HG02840 (cell line): ENCODE results near the gene SPIN4.
"Not testable (repeated sequence)": the region's sequence is repeated elsewhere in the genome, so short reads cannot be mapped to it uniquely, and the experiment has no call there.

Source experiments
- ATAC-seq: cut with Tn5 transposase; IDR thresholded peaks from one replicate; pipeline ENCODE4 v1.9.1; 2021; ENCODE audit warnings: mild to moderate bottlenecking, moderate library complexity, moderate number of reproducible peaks; ENCODE audit not compliant: unreplicated experiment, low FRiP score

SPIN4 gene

DNA sequence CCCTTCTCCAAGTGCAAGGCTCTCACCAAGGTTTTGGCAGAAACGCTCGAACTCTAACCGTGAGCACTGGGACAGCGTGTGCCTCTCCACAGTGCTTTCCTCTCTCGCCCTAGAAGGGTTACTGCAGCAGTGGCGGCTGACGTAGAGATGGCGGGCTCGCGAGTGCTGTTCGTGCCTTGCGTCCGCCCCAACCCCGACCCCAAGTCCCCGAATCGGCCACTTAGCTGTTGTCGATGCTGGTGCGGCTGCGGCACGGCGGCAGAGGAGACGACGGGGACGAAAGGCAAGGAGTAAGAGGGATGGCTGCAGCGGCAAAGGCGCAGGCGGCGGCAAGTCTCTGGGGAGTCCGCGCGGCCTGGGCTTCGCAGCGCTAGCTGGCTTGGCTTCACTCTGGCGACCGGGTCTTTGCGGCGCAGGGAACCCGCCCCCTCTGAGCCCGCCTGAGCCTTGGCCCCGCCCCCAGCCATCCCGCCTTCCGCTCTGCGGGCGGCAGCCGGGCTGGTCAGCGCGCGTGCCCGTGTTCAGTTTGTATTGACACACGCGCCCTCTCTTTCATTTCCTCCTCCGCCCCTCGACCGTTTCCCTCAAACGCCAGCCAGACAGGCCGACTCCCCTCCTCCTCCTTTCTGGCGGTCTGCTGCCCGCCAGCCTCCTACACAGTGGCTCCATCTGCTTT is at the start of gene SPIN4:
Gene SPIN4, minus strand, starts transcription at position 392 of the 676 bp plus-strand sequence. CDS start 513 bp downstream, outside the sequence.
- ATAC-seq = peak; percentile 95

DNA sequence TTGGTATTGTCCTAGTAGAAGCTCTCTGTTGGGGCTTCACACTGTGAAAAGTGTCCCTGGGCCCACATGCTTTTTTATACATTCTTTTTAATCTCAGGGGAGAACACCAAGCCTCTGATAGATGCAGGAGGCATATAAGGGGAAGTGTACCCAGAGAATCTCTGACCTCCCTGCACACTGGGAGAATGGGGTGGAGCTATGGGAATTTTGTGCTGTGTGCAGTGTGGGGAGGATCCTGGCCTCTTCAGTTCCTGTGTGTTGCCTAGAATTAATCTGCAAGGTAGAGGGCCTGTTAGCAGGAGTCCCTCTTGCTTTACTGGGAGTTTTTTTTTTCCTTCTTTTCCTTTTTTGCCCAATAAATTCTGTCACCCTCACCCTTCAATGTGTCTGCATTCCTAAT is 49.2 kb upstream of the SPIN4 start:
- ATAC-seq = no peak

DNA sequence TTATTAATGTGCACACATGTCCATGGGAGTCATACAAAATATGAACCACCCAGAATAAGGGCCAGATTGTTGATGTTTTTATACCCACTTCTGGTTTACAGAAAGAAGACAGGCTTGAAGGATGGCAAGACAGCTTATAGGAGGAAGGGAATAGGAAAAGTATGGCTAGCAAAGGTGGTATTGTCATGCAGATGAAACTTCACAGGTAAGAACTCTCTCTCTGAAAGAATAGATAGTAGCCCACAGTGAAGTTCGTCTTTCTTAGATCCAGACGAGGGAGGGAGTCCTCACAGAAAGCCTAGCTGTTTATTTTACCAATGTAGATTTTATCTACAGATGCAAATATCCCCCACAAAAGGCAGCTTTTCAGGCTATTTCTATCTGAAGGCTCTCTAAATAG is 43.7 kb upstream of the SPIN4 start:
- no peak for ATAC-seq

DNA sequence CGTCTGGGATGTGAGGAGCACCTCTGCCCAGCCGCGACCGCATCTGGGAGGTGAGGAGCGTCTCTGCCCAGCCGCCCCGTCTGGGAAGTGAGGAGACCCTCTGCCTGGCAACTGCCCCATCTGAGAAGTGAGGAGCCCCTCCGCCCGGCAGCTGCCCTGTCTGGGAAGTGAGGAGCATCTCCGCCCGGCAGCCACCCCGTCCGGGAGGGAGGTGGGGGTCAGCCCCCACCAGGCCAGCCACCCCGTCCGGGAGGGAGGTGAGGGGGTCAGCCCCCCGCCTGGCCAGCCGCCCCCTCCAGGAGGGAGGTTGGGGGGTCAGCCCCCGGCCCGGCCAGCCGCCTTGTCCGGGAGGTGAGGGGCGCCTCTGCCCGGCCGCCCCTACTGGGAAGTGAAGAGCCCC is 42.0 kb upstream of the SPIN4 start:
- not testable (repeated sequence) for ATAC-seq

DNA sequence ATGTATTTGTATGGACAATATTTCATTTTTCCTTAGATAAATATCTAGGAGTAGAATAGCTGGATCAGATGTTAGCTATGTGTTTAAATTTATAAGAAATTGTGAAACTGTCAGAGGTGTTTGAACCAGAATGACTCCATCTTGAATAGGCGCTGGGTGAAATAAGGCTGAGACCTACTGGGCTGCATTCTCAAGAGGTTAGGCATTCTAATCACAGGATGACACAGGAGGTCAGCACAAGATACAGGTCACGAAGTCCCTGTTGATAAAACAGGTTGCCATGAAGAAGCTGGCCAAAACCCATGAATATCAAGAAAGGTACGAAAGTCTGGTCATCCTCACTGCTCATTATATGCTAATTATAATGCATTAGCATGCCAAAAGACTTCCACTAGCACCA is 36.3 kb upstream of the SPIN4 start:
- no peak for ATAC-seq

DNA sequence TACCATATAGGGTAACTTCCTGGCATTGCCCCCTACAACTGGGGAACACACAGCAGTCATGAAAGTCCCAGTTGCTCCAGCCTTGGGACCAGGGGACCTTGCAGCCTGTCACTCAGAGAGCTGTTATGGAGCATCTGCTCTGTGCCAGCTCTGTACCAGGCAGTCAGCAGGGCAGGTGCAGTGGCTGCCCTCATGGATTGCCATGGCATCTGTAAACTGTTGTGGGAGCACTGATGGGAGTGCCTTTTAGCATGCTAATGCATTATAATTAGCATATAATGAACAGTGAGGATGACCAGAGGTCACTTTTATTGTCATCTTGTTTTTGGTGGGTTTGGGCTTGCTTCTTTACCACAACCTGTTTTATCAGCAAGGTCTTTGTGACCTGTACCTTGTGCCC is 33.1 kb upstream of the SPIN4 start:
- not testable (repeated sequence) for ATAC-seq

DNA sequence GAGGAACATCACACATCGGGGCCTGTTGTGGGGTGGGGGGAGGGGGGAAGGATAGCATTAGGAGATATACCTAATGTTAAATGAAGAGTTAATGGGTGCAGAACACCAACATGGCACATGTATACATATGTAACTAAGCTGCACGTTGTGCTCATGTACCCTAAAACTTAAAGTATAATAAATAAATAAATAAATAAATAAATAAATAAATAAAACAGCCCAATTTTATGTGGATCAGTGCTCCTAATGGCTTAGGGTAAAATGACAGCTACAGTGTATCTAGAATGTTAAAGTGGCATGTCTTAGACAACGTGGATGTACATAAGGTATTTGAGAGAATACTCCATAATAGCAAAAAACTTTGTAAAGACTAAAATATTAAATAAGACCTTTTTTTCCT is 21.9 kb upstream of the SPIN4 start:
- ATAC-seq = not testable (repeated sequence)

DNA sequence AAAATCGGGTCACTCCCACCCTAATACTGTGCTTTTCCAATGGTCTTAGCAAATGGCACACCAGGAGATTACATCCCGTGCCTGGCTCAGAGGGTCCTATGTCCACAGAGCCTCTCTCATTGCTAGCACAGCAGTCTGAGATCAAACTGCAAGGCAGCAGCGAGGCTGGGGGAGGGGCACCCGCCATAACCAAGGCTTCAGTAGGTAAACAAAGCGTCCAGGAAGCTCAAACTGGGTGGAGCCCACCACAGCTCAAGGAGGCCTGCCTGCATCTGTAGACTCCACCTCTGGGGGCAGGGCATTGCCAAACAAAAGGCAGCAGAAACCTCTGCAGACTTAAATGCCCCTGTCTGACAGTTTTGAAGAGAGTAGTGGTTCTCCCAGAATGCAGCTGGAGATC is 16.6 kb upstream of the SPIN4 start:
- not testable (repeated sequence) for ATAC-seq

DNA sequence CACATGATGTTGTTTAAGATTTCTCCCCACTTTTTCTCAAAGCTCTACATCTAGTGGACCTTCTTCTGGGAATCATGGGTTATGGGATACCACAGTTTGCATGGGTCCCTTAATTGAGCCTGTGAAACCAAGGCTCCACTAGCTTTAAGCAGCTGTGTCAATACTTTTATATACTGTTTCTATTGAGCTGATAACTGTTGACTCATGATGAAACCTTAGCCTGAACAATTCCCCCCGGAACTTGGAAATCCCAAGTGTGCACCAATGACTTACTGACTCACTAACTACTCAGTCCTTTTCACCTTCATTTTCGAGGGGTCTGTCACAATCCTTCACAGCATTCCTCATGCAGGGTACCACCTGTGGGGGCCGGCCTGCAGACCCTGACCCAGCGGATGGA is 12.7 kb upstream of the SPIN4 start:
- no peak for ATAC-seq

DNA sequence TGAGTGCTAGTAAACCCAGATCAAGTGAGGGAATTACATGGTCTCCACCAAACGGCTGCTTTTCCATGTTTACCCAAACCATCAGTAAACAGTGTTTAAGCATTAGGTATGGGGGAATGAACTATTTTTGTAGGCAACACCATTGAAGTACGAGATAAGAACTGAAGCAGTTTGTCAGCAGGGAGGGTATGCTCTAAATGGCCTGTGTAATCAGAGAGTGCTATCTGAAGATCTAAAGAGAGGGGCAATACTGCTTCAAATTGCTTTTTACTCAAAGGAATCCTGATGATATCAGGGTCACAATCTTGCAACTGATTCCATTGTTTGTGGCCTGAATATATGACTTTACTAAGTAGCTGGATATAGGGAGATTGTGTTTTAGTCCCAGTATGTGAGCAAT is 10.4 kb upstream of the SPIN4 start:
- ATAC-seq = no peak

DNA sequence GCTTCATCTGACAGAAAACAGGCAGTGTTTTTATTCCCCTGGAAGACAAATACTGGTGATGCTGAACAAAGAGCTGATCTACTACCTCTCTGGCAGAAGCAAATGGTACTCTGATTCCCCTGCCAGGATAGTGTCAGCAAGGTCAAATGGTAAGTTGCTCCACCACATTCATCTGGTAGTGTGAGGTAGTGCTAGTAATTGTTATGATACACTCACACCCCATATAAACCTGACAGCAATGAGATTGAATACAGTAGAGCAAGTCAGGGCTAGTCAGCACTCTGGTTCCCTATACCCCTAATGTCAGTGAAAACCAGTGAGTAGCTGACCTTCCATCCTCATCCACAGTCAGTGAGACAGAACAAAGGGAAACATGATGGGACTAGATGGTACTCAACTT is 3.4 kb upstream of the SPIN4 start:
- no peak for ATAC-seq

DNA sequence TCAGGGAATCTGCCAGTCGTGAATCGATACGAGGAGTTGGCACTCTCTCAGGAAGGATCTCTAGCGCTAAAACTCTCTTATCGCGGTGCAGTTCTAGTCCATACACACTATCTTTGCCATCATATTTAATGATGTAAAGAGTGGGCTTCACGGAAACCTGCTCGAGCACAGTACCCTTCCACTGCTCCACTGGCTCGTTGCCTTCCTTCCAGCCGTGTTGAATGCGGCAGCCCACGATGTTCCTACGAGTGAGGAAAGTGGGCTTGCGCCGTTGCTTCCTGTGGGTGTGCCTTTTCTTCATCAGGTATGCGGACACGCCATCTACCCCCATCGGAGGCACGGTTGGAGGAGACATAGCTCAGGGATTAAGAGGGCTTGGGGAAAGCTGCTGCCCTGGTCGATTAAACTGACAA is 661 bp downstream of the SPIN4 start:
- peak; percentile 31 for ATAC-seq

DNA sequence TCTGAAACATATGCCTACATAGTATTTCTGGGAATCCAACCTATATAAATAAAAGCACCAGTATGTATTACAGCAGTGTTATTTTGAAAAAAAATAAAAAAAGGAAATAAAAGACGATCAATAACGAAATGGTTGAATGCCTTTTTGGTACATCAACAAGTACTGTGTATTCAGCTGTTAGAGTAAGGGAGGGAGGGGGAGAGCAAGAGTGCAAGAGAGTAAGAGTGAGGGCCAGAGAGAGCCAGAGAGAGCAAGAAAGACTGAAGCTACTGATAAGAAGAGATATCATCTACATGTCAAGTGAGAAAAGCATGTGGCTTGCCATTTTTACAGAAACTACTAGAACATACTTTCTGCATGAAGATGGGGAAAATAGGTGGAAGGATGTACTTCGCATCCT is 1.8 kb downstream of the SPIN4 start:
- ATAC-seq = no peak

DNA sequence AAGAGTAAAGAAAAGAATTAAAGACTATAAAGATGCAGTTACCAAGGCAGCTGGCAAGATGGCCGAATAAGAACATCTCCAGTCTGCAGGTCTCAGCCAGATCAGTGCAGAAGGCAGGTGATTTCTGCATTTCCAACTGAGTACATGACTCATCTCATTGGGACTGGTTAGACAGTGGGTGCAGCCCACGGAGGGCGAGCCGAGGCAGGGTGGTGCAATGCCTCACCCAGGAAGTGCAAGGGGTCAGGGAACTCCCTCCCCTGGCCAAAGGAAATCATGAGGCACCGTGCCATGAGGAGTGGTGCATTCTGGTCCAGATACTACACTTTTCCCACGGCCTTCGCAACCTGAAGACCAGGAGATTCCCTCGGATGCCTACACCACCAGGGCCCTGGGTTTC is 20.5 kb downstream of the SPIN4 start:
- ATAC-seq = no peak

DNA sequence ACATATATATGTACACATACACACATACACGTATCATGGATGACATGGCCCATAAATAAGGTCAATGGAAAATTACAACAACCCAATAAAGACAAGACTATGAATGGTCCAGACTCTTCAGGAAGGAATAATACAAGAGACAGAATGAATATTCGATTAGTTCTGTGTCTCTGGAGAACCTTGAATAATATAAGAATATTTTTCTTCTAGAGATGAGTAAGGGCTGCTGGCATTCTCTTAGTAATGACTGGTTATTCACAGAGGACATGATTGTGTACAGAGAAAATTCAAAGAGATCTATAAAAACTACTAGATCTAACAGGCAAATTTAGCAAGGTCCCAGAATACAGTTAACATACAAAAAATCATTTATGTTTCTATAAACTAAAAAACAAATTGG is 23.3 kb downstream of the SPIN4 start:
- ATAC-seq = no peak

DNA sequence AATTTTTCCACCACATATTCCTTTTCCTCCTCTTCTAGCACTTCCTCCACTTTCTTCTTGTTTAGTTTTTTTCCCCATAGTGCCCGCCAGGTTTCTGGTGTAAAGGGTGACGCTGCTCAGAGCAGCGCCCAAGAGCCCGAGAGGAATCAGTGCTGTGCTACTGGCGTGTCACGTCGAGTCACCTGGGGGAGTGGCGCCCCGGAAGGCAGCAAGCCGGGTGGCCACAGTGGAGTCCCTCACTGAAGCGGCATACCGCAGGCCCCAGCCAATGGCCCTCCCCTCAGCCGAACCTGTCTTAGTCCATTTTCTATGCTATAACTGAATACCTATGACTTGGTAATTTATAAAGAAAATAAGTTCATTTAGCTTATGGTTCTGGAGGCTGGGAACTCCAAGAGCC is 51.5 kb downstream of the SPIN4 start:
- ATAC-seq = no peak
